NCI-H1092 treated with DMSO at 0.1 percent for 48 hours (cell line): Measurements from ENCODE around the gene OSTF1.
A peak's percentile ranks its signal among the peaks of the same experiment; 100 is the strongest.

Experiments
- DNase-seq: peaks from one replicate; lab custom pipeline; 2025; lab: John Stamatoyannopoulos, UW

OSTF1 gene

DNA sequence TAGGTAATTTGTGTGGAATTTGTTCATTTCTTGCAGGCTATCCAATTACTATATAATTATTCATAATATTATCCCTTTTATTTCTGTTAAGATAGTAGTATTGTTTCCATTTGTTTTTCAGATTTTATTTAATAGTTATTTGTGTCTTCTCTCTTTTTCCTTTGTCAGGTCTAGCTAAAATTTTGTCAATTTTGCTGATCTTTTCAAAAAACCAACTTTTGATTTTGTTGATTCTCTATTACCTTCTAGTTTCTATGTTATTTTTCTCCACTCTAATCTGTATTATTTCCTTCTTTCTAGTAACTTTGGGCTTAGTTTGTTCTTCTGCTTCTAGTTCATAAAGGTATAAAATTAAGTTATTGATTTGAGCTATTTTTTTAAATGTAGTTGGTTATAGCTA is 76.3 kb downstream of the OSTF1 start:
- DNase-seq: no peak

DNA sequence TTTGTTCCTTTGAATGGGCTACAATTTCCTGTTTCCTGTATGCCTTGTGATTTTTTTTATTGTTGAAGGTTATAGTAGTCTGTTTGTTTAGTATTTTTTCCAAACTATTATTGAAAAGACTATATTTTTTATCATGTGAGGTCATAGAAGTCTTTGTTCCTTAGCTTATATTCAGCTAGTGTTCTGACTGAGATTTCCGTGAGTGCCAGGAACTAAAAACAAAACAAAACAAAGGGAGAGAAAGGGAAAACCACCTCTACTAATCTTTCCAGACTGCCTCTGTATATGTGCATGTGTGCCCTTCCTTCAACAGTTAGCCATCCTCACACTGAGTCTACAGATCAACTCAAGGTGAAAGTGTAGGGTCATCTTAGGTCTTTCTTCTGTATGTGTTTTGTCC is 79.0 kb downstream of the OSTF1 start:
- DNase-seq: no peak

DNA sequence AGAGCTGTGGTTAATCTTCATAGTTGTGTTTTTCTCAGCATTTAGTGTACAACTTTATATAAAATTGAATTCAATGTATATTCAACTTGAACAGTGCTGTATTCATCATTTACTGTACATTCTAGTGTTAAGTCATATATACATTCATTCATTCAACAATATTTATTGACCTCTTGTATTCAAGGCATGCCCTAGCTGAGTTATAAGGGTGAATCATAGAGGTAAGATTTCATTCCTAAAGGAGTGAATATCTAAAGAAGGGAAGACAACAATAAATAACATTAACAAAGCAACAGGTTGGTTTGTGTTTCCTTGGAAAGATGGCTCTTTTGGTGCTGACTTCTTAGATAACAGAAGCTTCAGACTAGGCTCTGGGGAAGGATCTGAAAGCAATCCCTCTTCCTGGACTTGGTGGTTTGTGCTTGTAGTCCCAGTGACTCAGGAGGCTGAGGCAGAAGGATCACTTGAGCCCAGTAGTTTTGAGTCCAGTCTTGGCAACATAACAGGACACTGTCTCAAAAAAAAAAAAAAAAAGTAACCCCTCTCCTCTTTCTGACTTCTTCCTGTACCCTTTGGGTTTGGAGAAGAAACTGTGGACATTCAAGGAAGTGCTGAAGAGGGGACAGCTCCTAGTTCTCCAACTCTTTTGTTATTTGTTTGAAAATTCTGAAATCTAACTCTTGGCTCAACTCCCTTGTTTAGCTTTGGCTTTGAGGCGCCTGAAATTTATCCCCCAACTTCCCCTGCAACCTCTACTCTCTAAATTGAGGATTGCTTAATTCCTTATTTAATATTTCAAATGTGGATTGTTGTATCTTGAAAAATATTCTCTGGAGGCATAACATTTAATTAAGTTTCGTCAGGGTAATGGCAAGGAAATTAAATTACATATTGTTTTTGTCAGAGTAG is 80.2 kb downstream of the OSTF1 start:
- DNase-seq: no peak

DNA sequence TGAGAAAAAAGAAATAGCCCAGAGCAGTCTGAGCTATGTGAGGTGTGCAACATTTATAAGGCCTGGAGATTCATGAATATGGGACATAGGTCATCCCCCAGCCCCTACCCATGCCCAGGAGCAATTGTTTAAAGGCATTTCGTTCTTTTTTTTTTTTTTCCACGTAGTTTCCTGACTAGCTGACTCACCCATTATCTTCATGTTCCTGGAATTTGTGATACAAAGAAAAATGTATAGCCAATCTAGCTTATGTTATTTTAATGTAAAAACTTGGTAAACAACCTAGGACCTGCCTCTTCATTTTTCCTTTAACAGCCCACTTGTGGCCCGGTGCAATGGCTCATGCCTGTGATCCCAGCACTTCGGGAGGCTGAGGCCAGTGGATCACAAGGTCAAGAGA is 81.3 kb downstream of the OSTF1 start:
- DNase-seq: no peak

DNA sequence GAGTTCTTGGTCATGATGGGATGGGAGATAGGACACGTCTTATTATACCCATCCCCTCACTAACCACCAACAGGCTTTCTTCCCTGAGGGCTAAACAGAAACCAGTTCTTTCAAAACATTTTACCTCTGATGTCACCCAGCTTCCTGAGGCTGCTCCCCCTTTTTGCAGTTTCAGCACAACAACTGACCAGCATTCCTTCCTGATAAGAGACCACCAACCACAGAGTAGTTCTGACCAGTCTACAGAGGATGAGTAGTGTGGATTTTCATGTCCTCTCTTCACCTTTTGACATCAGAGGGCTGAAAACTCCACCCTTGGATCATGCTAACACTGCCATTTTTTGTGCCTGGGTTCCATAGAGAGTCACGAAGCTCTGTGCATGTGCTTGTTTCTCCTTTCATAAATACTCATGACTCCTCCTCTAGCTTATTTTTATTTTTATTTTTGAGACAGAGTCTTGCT is 82.6 kb downstream of the OSTF1 start:
- no peak for DNase-seq

DNA sequence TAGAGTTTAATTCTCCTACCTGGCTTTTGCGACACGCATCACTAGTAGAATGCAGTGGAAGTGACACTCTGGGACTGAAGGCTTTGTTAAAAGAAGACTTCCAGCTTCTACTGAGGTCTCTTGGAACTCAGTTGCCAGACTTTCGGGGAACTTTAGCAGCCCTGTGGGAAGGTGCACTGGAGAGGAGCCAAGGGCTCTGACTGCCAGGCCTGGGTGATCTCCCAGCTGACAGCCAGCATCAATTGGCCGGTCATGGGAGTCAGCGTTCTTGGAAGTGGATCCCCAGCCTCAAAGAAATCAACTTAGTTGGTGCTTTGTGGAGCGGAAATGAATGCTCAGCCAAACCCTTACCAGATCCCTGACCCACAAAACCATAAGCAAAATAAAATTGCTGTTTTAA is 87.1 kb downstream of the OSTF1 start:
- no peak for DNase-seq

DNA sequence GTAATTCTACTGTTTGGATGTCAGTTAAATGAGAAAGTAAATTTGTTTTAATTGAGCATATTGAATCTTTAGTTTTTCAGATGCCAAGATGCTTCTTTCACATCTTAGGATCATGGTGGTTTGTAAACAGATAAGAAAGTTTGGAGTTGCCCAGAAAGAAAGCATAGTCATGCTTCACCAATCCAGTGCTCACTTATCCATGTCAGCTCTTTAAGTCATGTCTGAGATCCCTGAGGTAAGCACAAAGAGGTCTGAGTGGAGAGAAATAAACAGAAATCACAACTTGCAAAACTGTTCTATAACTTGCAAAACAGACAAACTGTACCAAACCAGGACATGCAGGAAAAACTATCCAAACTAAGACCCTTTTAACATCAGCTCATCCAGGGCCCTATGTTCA is 87.7 kb downstream of the OSTF1 start:
- no peak for DNase-seq

DNA sequence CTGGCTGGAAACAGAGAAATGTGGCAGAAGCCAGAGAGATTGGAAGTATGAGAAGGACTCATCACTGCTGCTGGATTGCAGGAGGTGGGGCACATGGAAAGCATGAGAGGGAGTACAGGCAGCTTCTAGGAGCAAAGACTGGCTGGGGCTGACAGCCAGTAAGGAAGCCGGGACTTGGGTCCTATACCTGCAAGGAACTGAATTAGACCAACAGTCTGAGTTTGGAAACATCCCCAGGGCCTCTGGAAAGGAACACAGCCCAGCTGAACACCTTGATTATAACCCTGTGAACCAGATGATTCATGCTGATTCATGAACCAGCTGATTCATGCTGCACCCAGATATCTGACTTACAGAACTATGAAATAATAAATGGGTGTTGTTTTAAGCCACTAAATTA is 93.4 kb downstream of the OSTF1 start:
- DNase-seq: no peak

DNA sequence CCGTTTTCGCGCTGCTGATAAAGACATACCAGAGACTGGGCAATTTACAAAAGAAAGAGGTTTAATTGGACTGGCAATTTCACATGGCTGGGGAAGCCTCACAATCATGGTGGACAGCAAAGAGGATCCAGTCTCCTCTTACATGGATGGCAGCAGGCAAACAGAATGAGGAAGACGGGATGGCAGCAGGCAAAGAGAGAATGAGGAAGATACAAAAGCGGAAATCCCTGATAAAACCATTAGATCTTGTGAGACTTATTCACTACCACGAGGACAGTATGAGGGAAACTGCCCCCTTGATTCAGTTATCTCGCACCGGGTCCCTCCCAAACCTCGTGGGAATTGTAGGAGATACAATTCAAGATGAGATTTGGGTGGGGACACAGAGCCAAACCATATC is 95.0 kb downstream of the OSTF1 start:
- no peak for DNase-seq

DNA sequence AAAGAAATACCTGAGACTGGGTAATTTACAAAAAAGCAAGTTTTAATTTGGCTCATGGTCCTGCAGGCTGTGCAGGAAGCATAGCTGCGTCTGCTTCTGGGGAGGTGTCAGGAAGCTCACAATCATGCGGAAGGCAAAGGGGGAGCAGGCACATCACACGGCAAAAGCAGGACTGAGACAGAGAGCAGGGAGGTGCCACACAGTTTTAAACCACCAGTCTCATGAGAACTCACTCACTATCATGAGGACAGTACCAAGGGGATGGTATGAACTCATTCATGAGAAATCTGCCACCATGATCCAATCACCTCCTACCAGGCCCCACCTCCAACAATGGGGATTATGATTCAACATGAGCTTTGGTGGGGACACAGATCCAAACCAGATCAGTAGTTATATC is 96.2 kb downstream of the OSTF1 start:
- DNase-seq: no peak

DNA sequence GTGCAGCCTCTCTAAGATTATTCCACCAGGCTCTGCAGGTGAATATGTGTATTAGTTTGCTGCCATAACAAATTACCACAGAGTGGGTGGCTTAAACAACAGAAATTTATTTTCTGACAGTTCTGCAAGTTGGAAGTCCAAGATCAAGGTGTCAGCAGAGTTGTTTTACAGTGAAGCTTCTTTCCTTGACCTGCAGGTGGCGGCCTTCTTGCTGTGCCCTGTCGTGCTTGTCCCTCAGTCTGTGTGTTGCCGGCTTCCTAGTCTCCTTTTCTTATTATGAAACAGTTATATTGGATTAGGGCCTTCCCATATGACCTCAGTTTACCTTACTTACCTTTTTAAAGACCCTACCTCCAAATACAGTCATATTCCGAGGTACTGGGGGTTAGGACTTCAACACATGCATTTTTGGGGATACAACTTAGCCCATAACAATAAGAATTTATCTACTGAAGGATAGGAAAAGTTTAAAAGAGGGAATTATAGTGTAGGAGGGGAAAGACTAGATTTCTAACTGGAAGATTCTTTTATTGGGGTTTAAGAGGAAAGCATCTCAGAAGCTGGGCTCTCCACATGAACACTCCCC is 97.4 kb downstream of the OSTF1 start:
- peak; percentile 6 for DNase-seq

DNA sequence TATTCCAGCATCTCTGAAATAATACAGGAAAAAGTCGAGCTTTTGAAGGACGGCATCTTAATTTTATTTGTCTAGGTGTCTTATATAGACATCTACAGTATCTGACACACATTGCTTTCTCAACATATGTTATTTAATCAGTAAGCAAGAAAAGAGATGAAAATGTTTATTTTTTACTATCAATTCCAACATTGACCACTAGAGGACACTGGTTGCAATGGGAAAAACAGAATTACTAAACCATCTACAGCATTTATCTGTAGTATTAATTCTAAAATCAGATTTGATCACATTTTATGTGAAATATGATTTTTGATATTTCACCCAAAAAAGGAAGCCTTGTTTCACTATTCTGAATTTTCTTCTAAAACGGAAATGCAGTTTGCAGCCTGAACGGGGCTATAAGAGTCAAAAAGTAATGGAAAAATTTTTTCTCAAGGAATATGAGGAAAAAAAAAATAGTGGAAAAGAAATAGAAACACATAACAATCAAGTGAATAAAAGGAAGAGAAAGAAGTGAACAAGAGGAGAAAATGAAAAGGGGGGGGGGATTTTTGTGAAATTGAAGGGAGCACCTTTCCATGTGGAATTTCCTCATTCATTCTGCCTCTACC is 98.6 kb downstream of the OSTF1 start:
- no peak for DNase-seq

DNA sequence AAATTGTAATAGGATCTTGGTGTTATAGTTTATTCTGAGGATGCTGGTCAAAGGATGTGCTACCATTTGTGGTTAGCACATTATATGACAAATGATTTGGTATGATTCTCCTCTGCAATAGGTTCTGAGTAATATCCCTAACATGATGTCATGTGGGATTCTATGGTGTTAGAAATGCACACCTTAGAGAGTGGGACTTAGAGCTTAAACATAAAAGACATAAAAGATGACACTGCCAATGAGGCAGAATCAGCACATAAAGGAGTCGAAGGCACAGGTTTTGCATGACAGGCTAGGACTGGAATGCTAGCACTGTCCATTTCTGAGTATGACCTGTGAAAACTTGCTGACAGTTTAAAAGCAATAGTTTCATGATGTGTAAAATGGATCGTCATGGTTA is 100.4 kb downstream of the OSTF1 start:
- no peak for DNase-seq

DNA sequence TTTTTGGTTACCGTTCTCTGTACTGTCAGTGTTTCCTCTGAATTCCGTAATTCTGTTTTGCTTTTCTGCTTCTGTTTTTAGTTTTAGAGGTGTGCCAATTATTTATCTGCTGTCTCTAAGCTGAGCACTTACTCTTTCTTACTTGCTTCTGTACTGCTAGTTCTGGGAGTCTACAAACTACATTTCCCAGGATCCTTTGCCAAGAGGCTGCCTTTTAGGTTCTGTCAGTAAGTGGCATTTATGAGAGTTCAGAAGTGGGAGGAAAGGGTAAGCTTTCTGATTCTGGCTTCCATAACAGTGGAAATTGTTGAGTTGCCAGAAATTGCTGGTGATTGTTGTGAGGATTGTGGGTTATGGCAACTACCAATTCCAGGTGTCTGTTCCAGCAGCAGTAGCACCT is 102.4 kb downstream of the OSTF1 start:
- DNase-seq: no peak
